MCF 10A (cell line): ENCODE measurements around the gene GCM1. TPM values are rescaled to one million over a fixed set of nuclear protein-coding genes. Genes with fewer than 3 reads are reported as not detected.

Source experiments
- BruUV-seq: library from RNA; stranded (reverse); fragments of 400-500 nt; replicated peaks from 2 replicates; lab custom pipeline; 2021; lab: Mats Ljungman, UMichigan
- CTCF ChIA-PET: fragments of 300-600 bp; sonication (Branson Sonifier 250); formaldehyde crosslinking; extraction: SDS; loops from one replicate; lab custom pipeline; 2021; ENCODE audit warnings: antibody characterized with exemption, inconsistent platforms; lab: Yijun Ruan, JAX
- POLR2A ChIA-PET: fragments of 300-600, 350-650 bp; sonication (Branson Sonifier 250); formaldehyde crosslinking; extraction: SDS; loops from one replicate; lab custom pipeline; 2020; ENCODE audit warnings: antibody characterized with exemption, inconsistent platforms; lab: Yijun Ruan, JAX
- DNase-seq: peaks from one replicate; pipeline ENCODE4 v3.0.0-alpha.2; 2018; ENCODE audit not compliant: unreplicated experiment
- H3K27ac Mint-ChIP-seq: one replicate; pipeline ENCODE4 v1.8.0; 2022; ENCODE audit warnings: mild to moderate bottlenecking, low read depth, mixed read lengths; ENCODE audit not compliant: unreplicated experiment
- H3K27me3 Mint-ChIP-seq: one replicate; pipeline ENCODE4 v1.8.0; 2022; ENCODE audit warnings: mixed read lengths; ENCODE audit not compliant: insufficient read depth, unreplicated experiment
- H3K36me3 Mint-ChIP-seq: one replicate; pipeline ENCODE4 v1.8.0; 2022; ENCODE audit warnings: mild to moderate bottlenecking, moderate library complexity, mixed read lengths; ENCODE audit not compliant: insufficient read depth, unreplicated experiment
- H3K4me1 Mint-ChIP-seq: one replicate; pipeline ENCODE4 v1.8.0; 2022; ENCODE audit warnings: mixed read lengths; ENCODE audit not compliant: insufficient read depth, unreplicated experiment
- H3K4me3 Mint-ChIP-seq: one replicate; pipeline ENCODE4 v1.8.0; 2022; ENCODE audit warnings: mild to moderate bottlenecking, moderate library complexity, mixed read lengths; ENCODE audit not compliant: unreplicated experiment
- H3K9me3 Mint-ChIP-seq: one replicate; pipeline ENCODE4 v1.8.0; 2022; ENCODE audit warnings: mixed read lengths; ENCODE audit not compliant: unreplicated experiment
- intact Hi-C: fragments of 100-400 bp; cut with micrococcal nuclease; formaldehyde crosslinking; loops from 2 replicates; pipeline ENCODE4 v1.14.1; 2022
- total RNA-seq: library from RNA; stranded (reverse); gene quantifications from 2 replicates; pipeline ENCODE4 v1.2.3, GENCODE V29; 2022
- TF ChIP-seq, protein P1 (sequence below): fragments of 200-600 bp; IDR thresholded peaks from one replicate; pipeline ENCODE4 v1.8.0; 2022; ENCODE audit warnings: antibody characterized with exemption, mild to moderate bottlenecking; ENCODE audit not compliant: unreplicated experiment

GCM1 gene
- total RNA-seq, 1 experiment from 2014 or later = not detected

DNA sequence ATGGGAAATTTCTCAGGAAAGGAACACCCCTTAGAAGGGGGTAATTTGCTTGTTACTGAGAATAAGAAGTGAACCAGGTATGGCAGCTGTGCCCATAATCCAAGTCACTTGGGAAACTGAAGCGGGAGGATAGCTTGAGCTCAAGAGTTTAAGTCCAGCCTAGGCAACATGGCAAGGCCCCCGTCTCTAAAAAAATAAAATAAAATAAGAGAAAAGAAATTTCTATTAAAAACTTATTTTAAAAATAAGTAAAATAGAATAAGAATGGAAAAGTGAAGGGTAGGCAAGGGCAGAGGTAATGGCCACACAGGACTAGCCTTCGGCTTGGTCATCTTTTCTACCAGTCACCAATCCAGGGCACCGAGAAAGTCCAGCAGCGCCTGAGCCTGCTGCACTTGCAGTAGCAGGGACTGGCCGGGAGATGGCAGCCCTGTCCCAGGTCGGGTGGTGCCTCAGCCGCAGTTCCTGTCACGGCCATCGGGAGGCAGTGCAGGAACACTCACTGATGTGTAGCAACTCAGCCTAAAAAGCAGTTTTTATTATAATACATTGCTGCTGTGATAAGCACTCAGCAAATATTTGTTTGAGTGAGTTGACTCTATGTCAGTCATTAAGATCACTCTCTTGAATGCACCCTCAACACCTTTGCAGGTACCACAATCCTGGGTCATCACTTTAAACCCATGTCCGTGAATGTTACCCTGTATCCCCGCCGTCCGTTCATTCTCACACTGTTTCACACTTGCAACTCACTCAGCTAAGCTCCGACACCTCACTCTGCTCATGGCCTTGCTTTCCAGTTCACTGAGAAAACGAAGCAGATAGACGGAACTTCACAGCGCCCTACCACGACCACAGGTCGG, 23.2 kb upstream of the GCM1 start:
- CTCF ChIA-PET = interaction anchor here (0.5 to 9.8 kb wide), 78 partner anchors 8 to 875 kb away, joined by 3 to 243 read pairs (median 4); partner anchors contain the start of gene FBXO9
- Mint-ChIP-seq H3K27me3 (no peaks in the 10 kb centered on the region), H3K9me3 (no peaks in the 10 kb centered on the region), H3K36me3 (peaks cover 6% of the 10 kb centered on the region), H3K4me1 (peaks cover 17% of the 10 kb centered on the region), H3K4me3 (no peak overlapping the region), H3K27ac (no peak overlapping the region)
- TF ChIP-seq, protein P1, sequence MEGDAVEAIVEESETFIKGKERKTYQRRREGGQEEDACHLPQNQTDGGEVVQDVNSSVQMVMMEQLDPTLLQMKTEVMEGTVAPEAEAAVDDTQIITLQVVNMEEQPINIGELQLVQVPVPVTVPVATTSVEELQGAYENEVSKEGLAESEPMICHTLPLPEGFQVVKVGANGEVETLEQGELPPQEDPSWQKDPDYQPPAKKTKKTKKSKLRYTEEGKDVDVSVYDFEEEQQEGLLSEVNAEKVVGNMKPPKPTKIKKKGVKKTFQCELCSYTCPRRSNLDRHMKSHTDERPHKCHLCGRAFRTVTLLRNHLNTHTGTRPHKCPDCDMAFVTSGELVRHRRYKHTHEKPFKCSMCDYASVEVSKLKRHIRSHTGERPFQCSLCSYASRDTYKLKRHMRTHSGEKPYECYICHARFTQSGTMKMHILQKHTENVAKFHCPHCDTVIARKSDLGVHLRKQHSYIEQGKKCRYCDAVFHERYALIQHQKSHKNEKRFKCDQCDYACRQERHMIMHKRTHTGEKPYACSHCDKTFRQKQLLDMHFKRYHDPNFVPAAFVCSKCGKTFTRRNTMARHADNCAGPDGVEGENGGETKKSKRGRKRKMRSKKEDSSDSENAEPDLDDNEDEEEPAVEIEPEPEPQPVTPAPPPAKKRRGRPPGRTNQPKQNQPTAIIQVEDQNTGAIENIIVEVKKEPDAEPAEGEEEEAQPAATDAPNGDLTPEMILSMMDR = peak; percentile 100
- DNase-seq = peak; percentile 80
- intact Hi-C loops = loop anchor here (1.0 to 5.0 kb wide), 6 partner anchors 70 to 555 kb away; partner anchors contain the start of gene ELOVL5
- POLR2A ChIA-PET = interaction anchor here (1.1 to 2.8 kb wide), 2 partner anchors 150 to 313 kb away, joined by 3 to 12 read pairs; no protein-coding TSS in a partner anchor
- no TSS peak for BruUV-seq

DNA sequence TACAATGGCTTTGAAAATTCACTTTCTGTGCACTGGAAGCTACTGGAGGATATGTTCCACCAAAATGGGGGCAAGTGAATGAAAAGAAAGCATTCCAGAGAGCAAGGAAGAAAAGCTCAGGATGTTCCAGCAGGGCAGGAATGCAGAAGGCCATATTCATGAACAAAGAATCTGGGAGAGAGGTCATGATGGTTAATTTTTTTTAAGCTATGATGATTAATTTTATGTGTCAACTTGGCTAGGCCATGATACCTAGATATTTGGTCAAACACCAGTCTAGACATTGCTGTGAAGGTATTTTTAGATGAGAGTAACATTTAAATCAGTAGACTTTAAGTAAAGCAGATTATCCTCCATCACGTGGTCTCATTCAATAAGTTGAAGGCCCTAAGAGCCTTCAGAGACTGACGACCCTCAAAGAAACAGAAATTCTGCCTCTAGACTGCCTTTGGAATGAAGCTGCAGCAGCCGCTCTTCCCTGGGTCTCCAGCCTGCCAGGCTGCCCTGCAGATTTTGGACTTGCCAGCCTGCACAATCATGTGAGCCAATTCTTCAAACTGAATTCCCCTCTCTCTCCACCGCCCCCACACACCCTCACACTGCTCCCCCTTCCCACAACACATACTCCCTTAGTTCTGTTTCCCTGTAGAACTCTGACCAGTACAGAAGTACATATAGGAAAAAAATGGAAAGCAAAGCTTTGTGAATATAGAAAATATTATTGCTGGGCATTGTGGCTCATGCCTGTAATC, 20.1 kb upstream of the GCM1 start:
- TF ChIP-seq, protein P1 = no peak
- H3K36me3 Mint-ChIP-seq = peaks cover 6% of the 10 kb centered on the region
- H3K4me1 Mint-ChIP-seq = peaks cover 17% of the 10 kb centered on the region
- DNase-seq = no peak
- H3K9me3 Mint-ChIP-seq = no peaks in the 10 kb centered on the region
- H3K27me3 Mint-ChIP-seq = no peaks in the 10 kb centered on the region
- intact Hi-C loops = no loop called here
- BruUV-seq = no TSS peak
- H3K27ac Mint-ChIP-seq = peak overlapping the region; percentile 50
- no peak overlapping the region for H3K4me3 Mint-ChIP-seq
- POLR2A ChIA-PET = interaction anchor here (0.6 to 1.7 kb wide), 7 partner anchors 9 to 316 kb away, joined by 3 to 8 read pairs (median 4); no protein-coding TSS in a partner anchor
- CTCF ChIA-PET = interaction anchor here (0.5 to 9.8 kb wide), 9 partner anchors 9 to 767 kb away, joined by 3 to 243 read pairs (median 3); no protein-coding TSS in a partner anchor

DNA sequence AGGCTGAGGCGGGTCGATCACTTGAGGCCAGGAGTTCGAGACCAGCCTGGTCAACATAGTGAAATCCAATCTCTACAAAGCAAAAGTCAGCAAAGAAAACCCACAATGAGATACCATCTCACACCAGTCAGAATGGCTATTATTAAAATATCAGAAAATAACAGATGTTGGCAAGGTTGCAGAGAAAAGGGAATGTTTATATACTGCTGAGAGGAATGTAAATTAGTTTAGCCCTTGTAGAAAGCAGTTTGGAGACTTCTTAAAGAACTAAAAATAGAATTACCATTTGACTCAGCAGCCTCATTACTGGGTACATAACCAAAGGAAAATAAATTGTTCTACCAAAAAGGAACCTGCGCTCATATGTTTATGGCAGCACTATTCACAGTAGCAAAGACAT, 16.7 kb upstream of the GCM1 start:
- intact Hi-C loops = no loop called here
- ChIA-PET POLR2A (no interaction called here), CTCF (interaction anchor here (0.6 to 0.7 kb wide), 2 partner anchors 40 to 315 kb away, joined by 3 read pairs; no protein-coding TSS in a partner anchor)
- peaks cover 30% of the 10 kb centered on the region for H3K4me1 Mint-ChIP-seq
- no peaks in the 10 kb centered on the region for H3K9me3 Mint-ChIP-seq
- peaks cover 6% of the 10 kb centered on the region for H3K36me3 Mint-ChIP-seq
- H3K27me3 Mint-ChIP-seq = no peaks in the 10 kb centered on the region
- no peak overlapping the region for H3K4me3 Mint-ChIP-seq
- TF ChIP-seq, protein P1 = no peak
- no peak overlapping the region for H3K27ac Mint-ChIP-seq
- no peak for DNase-seq
- BruUV-seq = no TSS peak
